Superior temporal gyrus (tissue), 1 donor: Measurements from ENCODE around the gene FRMPD1.
"Not testable (repeated sequence)": the region's sequence is repeated elsewhere in the genome, so short reads cannot be mapped to it uniquely, and the experiment has no call there.

Source experiments
- DNase-seq: peaks from one replicate; pipeline ENCODE4 v3.0.0-alpha.2; 2016; ENCODE audit errors: extremely low spot score

Gene FRMPD1, protein sequence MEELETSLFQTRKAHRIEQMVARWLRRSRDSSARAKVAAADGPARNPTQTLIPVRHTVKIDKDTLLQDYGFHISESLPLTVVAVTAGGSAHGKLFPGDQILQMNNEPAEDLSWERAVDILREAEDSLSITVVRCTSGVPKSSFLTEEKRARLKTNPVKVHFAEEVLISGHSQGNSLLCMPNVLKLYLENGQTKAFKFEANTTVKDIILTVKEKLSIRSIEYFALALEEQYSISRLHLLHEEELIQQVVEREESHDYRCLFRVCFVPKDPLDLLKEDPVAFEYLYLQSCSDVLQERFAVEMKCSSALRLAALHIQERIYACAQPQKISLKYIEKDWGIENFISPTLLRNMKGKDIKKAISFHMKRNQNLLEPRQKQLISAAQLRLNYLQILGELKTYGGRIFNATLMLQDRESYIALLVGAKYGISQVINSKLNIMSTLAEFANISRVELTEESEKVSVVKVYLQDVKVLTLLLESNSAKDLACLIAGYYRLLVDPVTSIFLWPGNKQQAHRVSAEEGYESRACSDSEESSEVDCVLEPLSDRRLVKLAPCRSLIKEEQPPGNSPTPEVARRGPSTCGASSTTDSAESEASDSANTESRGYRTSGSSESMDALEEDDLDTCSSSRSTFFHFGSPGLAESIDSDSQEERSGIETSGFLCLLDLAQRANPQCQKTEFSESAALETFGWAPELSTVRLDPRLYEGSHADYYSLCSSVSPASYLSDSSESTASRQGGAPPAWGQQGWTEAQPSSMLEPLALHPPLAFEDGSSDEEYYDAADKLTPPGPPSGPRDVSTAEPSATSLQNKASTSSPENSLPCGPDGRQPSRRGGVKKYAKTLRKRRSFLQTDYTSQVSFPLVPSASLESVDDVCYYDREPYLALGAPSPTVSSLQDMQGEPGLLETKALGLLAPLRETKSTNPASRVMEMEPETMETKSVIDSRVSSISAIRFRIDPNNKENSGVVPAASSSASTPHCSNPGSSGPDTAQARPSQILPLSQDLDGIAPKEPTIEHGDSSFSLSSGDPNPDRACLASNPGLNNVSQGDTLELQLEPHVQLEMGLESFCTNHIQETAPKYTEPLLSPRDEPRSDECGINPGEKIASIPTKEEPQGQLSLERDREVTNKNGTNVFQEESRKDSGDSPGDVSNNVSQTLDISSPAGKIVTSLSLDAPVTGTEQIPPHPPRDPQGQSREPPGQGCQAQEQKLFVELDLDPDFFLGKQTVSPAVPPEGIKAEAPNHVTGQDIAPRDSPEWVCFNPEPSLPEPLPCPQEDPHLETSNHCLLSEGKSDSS (N-terminal part only)

DNA sequence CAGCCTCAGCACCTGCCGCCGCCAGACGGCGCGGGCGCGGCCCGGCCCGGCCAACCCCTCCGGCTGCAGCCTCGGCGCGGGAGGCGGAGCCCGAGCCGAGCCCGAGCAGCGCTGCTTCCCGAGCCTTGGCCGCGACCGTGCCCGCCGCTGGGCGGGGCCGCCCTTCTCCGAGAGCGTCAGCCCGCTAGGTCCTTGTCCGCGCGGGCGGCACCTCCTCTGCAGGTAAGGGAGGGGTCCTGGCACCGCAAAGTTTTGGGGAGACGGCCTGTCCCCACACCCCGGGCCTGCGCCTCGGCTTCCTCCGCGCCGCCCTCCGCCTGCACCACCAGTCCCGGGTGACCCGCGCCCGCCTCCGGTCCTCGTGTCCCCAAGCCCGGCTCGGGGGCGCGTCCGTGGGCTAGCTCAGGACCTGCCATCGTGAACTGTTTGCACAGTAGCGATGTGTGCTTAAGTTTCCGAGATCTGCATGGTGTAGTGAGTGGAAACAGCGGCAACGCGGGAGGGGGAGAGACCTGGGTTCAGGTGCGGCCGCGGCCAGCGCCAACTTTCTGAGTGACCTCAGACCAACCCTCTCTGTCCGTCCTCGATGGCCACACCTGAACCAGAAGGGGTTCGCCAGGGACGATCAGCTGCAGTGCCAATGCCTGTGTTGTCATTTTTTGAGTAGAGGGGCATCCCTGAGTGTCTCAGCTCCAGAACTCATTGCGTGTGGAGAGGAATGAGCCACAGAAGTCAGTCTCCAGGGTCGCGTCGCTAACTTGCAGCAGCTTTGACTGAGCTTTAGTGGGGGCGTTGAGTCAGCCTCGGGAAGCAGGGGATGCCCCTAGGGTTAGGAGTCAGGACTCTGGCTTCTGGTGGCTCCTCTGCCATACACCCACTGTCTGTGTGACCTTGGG lies at the start of gene FRMPD1:
TSS of gene FRMPD1 (plus strand) at position 82 of the 896 bp plus-strand sequence. CDS start 41,688 bp downstream, outside the sequence.
- DNase-seq = no peak

DNA sequence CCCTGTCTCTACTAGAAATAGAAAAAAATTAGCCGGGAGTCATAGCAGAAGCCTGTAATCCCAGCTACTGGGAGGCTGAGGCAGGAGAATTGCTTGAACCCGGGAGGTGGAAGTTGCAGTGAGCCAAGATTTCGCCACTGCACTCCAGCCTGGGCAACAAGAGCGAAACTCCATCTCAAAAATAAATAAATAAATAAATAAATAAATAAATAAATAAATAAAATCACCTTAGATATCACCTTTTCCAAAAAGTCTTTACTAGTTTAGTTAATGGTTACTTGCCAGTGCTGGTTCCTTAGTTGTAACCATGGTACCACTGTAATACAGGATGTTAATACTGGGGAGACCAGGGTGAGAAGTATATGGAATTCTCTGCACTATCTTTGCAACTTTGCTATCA lies 48.7 kb upstream of the FRMPD1 start:
- not testable (repeated sequence) for DNase-seq

DNA sequence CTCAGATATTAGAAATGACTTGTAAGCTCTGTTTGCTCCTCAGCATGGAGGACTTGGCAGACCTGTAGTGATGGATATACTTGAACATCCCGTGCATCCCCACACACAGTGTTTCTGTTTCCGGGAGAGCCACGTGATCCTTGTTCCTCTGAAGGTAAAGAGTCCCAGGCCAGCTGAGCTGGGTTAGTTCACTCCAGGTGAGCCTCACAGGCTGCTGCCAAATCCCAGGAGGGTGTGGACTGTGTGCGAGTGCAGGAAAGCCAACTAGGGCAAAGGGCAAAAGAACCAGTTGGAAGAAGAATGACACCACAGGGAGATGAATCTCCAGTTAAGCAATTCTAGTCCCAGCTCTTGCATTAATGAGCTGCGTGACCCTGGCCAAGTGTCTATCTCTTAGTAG lies 47.9 kb upstream of the FRMPD1 start:
- DNase-seq = no peak

DNA sequence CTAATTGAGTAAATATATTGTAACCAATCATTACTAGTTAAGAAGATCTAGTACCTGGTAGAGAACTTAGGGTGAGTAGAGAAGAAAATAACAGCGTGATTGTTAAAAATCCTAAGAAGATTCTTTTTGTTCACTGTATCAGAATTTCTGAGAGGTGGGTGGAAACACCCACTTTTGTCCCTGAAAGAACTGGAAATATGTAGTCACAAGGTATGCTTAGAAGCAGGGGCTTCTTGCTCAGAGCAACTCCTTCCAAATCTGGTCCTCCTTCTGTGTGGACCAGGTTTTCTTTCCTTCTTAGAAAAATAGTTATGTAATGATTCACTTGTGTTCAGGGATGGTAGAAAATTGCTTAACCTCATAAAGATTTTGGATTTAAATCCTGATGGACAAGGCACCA lies 46.5 kb upstream of the FRMPD1 start:
- no peak for DNase-seq

DNA sequence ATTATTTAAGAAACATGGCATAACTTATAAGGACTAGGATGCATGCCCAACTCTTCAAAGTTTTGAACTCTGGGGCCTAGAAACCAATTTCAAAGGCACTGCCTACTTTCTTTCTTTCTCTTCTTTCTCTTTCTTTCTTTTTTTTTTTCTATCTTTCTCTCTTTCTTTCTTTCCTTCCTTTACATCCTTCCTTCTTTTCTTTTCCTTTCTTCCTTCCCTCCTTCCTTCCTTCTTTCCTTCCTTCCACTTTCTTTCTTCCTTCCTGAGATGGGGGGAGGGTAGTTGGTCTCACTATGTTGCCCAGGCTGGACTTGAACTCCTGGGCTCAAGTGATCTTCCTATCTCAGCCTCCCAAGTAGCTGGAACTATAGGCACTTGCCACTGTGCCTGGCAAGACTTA lies 42.5 kb upstream of the FRMPD1 start:
- DNase-seq = no peak

DNA sequence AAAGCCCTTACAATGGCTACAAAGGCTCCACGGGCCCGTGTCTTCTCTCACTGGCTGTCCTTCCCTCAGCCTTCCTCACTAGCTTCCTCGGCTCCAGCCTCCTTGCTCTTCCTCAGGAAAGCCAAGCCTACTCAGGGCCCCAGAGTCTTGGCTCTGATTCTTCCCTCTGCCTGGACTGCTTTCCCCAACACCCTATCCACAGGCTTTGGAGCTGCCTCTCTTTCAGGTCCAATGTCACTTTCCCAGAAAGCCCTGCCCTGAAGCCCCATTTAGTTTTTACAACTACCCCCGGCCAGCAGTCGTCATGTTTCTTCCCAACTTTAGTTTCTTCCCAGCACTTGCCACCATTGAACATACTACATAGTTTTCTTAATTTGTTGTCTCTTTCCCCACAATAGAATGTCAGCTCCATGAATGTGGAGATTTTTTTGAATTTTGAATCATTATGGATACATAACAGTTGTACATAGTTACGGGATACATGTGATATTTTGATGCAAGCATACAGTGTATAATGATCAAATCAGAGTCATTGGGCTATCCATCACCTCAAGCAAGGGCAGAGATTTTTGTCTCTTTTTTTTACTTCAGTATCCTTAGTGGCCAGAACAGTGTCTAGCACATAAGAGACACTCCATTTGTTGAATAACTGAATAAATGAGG lies 40.9 kb upstream of the FRMPD1 start:
- DNase-seq = no peak

DNA sequence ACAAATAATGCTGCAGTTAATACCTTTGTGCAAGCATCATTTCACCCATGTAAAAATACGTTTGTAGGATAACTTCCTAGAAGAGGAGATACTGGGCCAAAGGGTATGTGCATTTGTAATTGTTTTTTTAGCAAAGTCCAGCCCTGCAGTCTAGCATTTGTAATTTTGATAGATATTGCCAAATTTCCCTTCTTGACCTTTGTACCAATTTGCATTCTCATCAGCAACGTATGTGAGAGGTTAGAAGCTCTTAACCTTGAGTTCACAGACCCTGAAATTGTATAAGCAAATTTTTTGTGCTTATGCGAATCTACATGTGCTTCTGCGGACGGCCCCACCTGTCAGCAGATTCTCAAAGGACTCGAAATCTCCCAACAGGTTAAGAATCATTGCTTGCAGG lies 39.7 kb upstream of the FRMPD1 start:
- no peak for DNase-seq

DNA sequence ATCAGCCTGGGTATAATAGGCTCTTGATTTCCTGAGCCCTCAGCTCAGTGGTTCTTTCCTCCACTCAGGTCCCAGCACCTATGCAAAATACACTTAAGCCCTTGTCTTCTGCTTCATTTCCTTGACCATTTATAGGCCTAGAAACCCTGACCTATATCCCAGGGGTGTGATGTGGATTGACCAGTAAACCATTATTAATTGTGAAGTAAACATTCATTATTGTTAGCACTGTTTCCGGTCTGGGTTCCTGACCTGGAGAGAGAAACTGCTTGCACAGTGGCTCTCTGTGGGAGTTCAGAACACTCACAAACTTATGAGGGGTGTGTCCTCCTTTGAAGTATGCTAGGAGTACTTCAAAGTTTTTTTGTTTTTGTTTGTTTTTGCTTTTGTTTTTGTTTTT lies 38.8 kb upstream of the FRMPD1 start:
- no peak for DNase-seq

DNA sequence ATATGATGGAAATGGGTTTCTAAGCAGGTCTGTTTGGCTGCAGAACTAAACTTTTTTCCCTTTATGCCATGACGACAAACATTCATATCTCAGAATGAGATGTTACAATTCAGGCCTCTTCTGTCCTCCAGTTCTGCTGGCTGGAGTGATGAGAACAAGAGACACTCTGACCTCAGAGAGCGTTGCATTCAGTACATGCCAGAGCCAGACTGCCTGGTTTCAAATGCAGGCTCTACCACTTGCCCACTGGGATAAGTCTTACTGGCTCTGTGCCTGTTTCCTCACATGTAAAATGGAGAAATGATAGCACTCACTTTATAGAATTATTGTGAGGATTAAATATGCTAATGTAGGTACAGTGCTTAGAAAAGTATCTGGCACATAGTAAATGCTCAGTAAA lies 33.6 kb upstream of the FRMPD1 start:
- no peak for DNase-seq

DNA sequence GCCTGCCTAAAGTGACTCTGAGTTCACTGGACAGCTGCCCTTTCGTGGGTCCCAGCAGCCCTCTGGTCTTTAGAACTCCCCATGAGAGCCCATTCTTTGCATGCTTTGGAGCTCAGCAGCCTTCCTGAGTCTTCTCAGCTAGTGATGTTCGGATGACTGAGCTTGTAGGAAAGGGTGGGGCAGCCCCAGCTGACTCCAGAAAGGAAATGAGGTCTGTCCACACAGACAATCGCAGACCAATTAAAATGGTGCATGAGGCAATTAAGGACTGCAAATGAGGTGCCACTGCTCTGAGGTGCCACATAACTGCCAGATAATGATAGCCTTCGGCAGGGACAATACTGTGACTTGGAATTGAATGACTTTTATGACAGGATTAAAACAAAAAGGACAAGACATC lies 32.9 kb upstream of the FRMPD1 start:
- DNase-seq = no peak

DNA sequence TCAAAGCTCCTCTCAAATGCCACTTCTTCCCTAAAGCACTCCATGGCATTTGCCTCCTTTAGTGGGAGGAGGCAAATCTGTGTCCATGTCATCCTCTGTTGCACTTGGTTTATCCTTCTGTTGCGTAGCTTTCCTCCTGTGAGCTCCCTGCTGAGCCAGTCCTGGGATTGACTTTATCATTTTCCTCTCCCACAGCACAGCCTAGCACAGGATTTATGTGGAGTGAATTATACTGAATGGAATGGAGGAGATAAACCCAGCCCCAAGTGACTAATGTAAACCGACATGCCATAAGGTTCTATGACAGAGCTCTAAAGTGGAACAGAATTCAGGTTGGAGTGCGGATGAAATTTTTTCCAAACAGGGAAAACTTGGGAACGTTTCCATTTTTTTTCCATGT lies 31.9 kb upstream of the FRMPD1 start:
- DNase-seq = no peak

DNA sequence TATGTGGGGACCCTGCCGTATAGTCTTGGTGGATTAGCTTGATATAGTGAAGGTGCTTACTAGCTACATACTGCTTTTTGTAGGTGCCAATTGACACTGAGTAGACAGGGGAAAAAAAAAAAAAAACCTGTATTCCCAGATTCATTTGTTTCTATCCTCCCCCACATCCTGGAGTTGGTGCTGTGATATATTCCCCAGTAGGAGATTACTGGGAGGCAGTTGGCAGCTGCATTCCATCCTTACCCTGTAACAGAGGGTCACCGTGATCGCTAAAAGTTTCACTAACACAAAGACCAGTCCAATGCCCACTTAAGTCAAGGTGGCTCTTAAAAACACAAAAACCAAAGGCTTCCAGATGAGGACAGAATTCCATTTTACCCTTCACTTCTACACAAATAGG lies 30.9 kb upstream of the FRMPD1 start:
- DNase-seq = no peak

DNA sequence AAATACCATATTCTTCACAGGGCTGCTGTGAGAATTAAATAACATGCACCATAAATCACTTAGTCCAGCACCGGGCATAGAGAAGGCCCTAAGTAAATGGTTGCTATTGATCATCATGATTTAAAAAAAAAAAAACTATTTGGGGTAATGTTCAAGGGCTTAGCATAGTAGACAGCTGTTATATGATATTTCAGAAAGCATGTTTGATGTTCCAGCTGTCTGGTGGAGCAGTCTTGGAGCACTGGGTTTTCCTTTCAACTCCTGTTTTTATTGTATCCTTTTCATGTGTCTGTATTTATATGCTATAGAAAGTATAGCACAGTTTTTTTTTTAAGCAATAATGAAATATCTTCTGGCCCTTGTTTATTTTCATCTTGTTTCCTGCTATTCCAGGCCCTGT lies 30.4 kb upstream of the FRMPD1 start:
- DNase-seq = no peak

DNA sequence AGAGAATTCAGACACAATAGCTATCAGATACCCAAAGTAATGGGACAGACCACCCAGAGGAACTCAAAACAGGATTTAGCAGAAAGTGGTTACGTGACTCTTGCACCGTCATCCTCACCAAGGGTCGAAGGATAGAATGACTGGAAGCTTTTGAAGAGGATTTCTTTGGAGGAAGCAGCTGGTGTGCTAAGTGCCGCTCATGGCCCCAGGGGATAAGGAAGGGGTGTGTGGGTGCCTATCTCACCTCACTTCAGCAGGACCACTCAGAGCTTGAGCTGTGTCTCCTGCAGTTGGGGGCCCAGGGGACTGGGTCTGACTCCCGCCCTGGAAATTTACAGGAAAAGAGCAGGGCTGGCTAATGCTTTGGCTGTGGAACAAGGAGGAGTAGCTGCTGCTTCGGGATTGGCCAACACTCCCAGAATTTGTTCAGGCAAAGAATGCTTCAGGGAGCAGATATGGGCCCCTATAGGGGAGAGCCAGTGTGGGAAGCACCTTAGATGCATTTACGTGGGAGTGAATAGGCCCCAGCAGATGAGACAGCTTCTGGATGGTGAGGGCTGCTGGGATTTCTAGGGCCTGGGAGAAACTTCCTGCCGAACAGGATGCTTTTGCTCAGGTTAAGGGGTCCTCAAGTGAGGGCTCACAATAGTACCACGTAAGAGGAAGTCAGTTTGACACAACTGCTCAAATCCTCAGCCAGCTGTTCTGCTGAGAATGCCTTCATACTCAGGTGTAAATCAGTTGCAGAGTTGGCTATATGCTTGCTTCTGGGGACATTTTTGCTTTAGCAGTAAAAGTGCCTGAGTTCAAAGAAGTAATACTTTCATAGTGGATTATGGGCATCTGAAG lies 29.3 kb upstream of the FRMPD1 start:
- DNase-seq = no peak

DNA sequence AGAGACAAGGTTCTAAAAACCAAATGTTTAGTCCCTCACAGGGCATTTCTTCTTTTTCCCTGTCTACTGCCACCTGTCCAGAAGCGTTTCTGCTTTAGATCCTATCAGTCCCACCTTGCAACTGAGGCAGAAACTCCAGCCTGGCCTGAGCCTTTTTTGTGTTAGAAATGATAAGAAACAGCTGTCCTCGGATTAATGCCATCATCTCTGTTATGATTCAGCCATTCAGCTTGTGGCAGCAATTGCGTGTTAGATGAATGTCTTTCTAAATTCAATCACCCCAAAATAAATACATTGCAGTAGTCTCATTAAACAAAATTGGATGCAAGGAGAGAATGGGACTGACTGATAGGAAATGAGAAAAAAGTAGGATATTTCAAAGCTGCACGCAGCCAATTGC lies 28.3 kb upstream of the FRMPD1 start:
- DNase-seq = no peak

DNA sequence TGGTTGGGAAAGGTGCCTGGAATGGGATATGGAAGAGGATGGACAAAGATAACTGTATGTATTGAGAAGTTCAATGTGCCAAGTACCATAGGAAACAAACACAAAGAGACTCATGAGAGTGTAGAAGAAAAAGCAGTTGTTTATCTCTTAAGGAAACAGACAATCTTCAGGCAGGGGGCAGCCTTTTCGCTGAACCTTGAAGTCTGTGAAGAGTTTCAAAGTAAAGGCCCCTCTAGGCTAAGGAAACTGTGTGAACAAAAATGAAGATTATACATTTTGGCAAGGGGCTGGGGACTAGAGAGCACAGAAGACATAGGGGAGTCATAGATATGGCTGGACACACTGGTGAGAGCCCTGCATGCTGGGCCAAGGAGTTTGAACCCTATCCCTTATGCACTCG lies 27.5 kb upstream of the FRMPD1 start:
- DNase-seq = no peak

DNA sequence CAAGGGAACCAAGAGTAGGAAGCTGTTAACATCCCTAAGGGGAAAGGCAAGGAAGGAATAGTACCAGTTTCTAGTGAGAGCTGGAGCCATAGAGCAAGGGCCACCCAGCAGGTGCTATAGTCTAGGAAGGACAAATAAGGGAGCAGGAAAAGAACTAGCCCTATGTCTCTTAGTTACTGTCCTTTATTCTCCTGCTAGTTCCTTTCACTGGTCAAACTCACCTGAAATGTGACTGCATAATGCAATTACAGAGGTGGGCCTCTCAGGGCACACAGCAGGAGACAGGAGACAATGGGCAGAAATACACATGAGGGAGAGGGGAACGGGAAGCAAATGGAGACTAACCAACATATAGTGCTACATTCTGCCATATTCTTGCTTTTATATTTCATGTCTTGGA lies 26.7 kb upstream of the FRMPD1 start:
- DNase-seq = no peak

DNA sequence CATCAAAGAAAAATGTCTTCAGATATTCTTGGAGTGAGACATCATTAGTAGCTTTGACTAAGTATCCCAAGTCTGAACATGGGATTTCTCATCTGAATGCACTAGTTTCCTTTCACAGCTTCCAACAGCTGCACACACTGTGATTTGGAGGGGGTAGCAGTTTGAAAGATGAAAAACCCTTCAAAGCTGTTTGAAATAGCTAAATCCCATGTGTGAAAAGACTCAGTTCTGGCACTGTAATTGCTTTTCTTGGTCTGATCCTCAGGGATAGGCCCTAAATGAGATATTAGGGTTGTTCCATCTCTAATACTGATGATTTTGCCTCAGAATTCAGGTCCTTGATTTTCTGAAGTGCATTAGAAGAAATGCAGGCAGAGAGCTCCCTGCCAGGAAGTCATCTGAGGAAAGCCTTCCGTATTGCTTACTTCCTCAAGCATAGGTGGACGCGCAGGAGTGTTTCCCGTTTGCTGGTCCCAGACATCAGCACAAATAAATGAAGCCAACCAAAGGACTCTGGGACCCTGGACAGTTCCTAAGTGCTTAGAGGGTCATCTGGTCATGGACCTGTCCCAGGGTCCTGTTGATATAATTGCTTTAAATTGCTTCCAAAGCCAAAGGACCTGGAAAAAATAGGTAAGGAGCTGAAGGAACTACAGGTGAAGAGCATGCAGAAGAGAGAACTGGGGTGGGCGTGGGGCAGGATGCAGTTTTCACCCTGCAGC lies 25.6 kb upstream of the FRMPD1 start:
- DNase-seq = no peak

DNA sequence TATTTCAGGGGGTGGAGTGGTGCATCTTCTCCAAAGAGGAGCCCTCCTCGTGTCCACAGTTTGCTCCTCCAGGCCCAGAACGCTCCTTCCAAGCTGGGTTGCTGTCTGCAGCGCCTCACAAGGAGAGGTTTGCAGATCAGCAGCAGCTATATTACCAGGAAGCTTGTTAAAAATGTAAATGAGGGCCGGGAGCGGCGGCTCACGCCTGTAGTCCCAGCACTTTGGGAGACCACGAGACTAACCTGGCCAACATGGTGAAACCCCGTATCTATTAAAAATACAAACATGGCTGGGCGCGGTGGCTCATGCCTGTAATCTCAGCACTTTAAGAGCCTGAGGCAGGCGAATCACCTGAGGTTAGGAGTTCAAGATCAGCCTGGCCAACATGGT lies 25.0 kb upstream of the FRMPD1 start:
- no peak for DNase-seq
